GM10266 (cell line): ENCODE results near the gene AKAP13.
A peak's percentile ranks its signal among the peaks of the same experiment; 100 is the strongest.

Source experiments
- DNase-seq: peaks from one replicate; pipeline ENCODE4 v3.0.0; 2012; ENCODE audit errors: extremely low spot score
- CTCF ChIP-seq: IDR thresholded peaks from 2 replicates; pipeline ENCODE4 v1.5.1; 2012; ENCODE audit warnings: mild to moderate bottlenecking, low read depth; ENCODE audit not compliant: control insufficient read depth, insufficient read depth; ENCODE audit errors: missing control alignments

The AKAP13 gene

GRCh38 chr15:85473455-85473854, 93.1 kb downstream of the AKAP13 start:
- TF ChIP-seq CTCF: no peak
- DNase-seq: no peak

- DNase-seq: peak; percentile 24
- no peak for TF ChIP-seq CTCF
These were observed 94.4 kb downstream of the AKAP13 start for GRCh38 chr15:85474700-85475316.

GRCh38 chr15:85475317-85475701, 94.9 kb downstream of the AKAP13 start:
- no peak for TF ChIP-seq CTCF
- peak; percentile 36 for DNase-seq

- DNase-seq: no peak
- TF ChIP-seq CTCF: no peak
These were observed 95.3 kb downstream of the AKAP13 start for GRCh38 chr15:85475711-85476110.

- no peak for DNase-seq
These were observed 96.7 kb downstream of the AKAP13 start for GRCh38 chr15:85477061-85477460.

GRCh38 chr15:85477730-85478129, 97.3 kb downstream of the AKAP13 start:
- no peak for TF ChIP-seq CTCF
- DNase-seq: no peak

More at GRCh38 chr15:85477061-85477460, 96.7 kb downstream of the AKAP13 start:
- no peak for TF ChIP-seq CTCF

GRCh38 chr15:85479071-85479647, 98.8 kb downstream of the AKAP13 start:
- no peak for DNase-seq
- no peak for TF ChIP-seq CTCF
